ENCODE measurements around the gene DDN. TPM values are rescaled to one million over a fixed set of nuclear protein-coding genes. Genes with fewer than 3 reads are reported as not detected.

The DDN gene
- total and polyA plus RNA-seq, 2 donors from 2014 or later = 27.0 TPM; not detected in 1

DNA sequence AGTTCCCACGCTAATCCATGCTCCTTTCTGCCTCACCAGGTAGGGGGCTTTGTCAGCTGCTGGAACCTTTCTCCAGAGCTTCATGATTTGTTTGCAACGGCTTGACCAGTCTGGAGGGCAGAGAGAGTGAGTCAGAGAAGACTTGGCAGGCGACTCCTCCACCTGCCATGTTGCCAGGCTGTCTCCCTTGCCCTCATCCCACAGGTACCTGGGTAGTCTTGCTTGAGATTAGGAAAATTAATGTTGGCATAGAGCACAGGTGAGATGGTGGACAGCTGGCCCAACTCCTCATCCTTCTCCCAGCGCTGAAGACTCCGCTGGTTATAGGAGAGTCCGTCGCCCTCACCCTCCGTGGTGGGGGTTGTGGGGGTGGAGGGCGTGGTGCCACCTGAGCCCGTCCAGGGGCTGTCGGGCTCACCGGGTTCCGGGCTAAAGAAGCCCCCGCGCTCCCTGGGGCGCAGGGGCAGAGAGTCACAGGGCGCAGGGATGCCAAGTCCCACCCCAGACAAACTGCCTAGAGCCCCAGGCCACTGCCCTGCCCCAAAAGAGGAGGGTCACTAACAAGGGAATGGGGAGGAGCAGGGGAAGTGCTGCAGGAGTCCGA lies 42.8 kb upstream of the DDN start:
- Histone ChIP-seq H3K9me3 (ENCODE audit: control insufficient read depth in 2 of 3, insufficient read depth in 1 of 3, low read length in 3 of 3) (no peaks in the 10 kb centered on the region), H3K9ac (ENCODE audit: low read length in 3 of 3) (no peak overlapping the region), H3K27me3 (ENCODE audit: control insufficient read depth, insufficient read depth, low read length) (no peaks in the 10 kb centered on the region), H3K36me3 (ENCODE audit: control insufficient read depth in 2 of 3, insufficient read depth in 3 of 3, low read length in 3 of 3) (peaks cover 10 to 77% (median 50%) of the 10 kb centered on the region in 3 donors), H3K4me3 (ENCODE audit: low read length in 3 of 3) (no peak overlapping the region), H3K4me1 (ENCODE audit: control insufficient read depth in 2 of 3, insufficient read depth in 2 of 3, low read depth in 1 of 3, low read length in 3 of 3) (no peaks in the 10 kb centered on the region), H3K27ac (ENCODE audit: low read depth in 2 of 2, low read length in 2 of 2) (no peak overlapping the region)
- FAIRE-seq = no peak
- TF ChIP-seq, protein P1, sequence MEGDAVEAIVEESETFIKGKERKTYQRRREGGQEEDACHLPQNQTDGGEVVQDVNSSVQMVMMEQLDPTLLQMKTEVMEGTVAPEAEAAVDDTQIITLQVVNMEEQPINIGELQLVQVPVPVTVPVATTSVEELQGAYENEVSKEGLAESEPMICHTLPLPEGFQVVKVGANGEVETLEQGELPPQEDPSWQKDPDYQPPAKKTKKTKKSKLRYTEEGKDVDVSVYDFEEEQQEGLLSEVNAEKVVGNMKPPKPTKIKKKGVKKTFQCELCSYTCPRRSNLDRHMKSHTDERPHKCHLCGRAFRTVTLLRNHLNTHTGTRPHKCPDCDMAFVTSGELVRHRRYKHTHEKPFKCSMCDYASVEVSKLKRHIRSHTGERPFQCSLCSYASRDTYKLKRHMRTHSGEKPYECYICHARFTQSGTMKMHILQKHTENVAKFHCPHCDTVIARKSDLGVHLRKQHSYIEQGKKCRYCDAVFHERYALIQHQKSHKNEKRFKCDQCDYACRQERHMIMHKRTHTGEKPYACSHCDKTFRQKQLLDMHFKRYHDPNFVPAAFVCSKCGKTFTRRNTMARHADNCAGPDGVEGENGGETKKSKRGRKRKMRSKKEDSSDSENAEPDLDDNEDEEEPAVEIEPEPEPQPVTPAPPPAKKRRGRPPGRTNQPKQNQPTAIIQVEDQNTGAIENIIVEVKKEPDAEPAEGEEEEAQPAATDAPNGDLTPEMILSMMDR (IDR thresholded peaks at IDR 0.05; ENCODE audit: borderline replicate concordance, extremely low read depth, insufficient read depth) = no peak
- intact Hi-C loops (cut with DNase I) = no loop called here
- DNase-seq = peak in 1 of 5 donors; percentile 61

DNA sequence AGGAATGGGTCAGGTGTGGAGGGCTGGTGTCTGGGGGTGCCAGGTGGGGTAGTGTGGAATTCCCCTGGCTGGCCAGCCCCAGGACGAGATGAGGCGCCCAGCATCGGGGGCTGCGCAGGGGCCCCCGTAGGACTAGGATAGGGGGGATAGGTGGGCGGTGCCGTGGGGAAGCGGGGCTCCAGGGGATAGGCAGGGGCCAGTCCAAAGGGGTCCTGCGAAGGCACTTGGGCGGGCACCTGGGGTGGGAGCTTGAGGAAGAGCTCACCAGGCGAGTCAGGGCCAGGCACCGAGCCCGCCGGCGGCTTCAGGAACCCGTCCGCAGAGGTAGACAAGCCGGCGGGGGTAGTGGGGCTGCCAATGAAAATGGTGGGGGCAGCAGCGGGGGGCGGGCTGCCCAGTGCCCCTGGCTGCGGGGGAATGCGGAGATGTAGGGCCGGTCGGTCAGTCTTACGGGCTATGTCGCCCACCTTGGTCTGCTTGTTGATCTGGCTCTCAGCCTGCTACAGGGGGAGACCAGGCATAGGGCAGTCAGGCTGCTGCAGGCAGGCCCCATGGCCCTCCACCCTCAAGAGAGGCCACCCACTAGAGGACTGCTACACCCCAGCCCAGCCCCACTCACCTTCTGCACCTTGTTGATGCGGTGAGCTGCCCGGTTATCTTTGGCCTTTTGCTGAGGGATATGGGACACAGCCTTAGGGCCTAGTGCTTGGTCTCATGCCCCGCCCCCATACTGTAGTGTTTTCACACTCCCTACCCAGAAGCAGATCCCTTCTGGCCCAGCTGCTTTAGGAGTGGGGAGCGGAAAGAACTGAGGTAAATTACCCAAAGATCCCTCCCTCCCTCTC lies 42.1 kb upstream of the DDN start:
- Histone ChIP-seq H3K4me1 (ENCODE audit: control insufficient read depth in 2 of 3, insufficient read depth in 2 of 3, low read depth in 1 of 3, low read length in 3 of 3) (no peaks in the 10 kb centered on the region), H3K27me3 (ENCODE audit: control insufficient read depth, insufficient read depth, low read length) (no peaks in the 10 kb centered on the region), H3K36me3 (ENCODE audit: control insufficient read depth in 2 of 3, insufficient read depth in 3 of 3, low read length in 3 of 3) (peaks cover 10 to 76% (median 54%) of the 10 kb centered on the region in 3 donors), H3K27ac (ENCODE audit: low read depth in 2 of 2, low read length in 2 of 2) (no peak overlapping the region), H3K9ac (ENCODE audit: low read length in 3 of 3) (no peak overlapping the region), H3K4me3 (ENCODE audit: low read length in 3 of 3) (no peak overlapping the region), H3K9me3 (ENCODE audit: control insufficient read depth in 2 of 3, insufficient read depth in 1 of 3, low read length in 3 of 3) (no peaks in the 10 kb centered on the region)
- TF ChIP-seq, protein P1 (IDR thresholded peaks at IDR 0.05; ENCODE audit: borderline replicate concordance, extremely low read depth, insufficient read depth) = no peak
- FAIRE-seq = no peak
- intact Hi-C loops (cut with DNase I) = no loop called here
- peak in 1 of 5 donors; percentile 74 for DNase-seq

DNA sequence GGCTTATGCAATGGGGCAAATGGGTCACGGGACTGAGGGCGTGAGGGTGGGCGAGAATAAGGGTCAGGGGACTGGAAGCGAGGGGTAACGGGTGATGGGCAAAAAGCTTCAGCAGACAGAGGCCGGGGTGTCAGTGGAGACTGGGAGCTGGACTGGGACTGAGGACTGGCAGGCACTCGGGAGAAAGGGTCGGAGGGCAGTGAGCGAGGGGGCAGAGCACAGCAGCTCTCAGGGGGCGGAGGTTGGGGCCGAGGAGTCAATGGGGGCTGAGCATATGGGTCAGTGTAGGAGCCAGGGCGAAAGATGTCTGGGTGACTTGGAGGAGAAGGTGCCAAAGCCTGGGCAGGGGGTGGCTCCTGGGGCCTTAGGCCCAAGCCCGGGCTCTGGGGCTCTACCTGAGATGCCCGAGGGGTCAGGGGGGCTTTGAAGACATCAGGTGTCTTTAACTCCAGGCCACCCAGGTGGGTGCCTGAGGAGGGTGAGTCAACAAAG lies 41.2 kb upstream of the DDN start:
- H3K27ac ChIP-seq (ENCODE audit: low read depth in 2 of 2, low read length in 2 of 2) = no peak overlapping the region
- no peaks in the 10 kb centered on the region for H3K9me3 ChIP-seq (ENCODE audit: control insufficient read depth in 2 of 3, insufficient read depth in 1 of 3, low read length in 3 of 3)
- H3K4me3 ChIP-seq (ENCODE audit: low read length in 3 of 3) = no peak overlapping the region
- no peaks in the 10 kb centered on the region for H3K27me3 ChIP-seq (ENCODE audit: control insufficient read depth, insufficient read depth, low read length)
- TF ChIP-seq, protein P1 (IDR thresholded peaks at IDR 0.05; ENCODE audit: borderline replicate concordance, extremely low read depth, insufficient read depth) = no peak
- intact Hi-C loops (cut with DNase I) = no loop called here
- H3K4me1 ChIP-seq (ENCODE audit: control insufficient read depth in 2 of 3, insufficient read depth in 2 of 3, low read depth in 1 of 3, low read length in 3 of 3) = no peaks in the 10 kb centered on the region
- peaks cover 8 to 69% (median 48%) of the 10 kb centered on the region in 3 donors for H3K36me3 ChIP-seq (ENCODE audit: control insufficient read depth in 2 of 3, insufficient read depth in 3 of 3, low read length in 3 of 3)
- H3K9ac ChIP-seq (ENCODE audit: low read length in 3 of 3) = no peak overlapping the region
- FAIRE-seq (no peak), DNase-seq (peak in 1 of 5 donors; percentile 51)
